K562 (cell line): ENCODE data around the gene ROR2. TPM values are rescaled to one million over a fixed set of nuclear protein-coding genes. Genes with fewer than 3 reads are reported as not detected.

Experiments
- ARID2 ChIP-seq: fragments of 450-650 bp; IDR thresholded peaks from 2 replicates; pipeline ENCODE4 v1.6.1; 2017; ENCODE audit warnings: antibody characterized with exemption, mild to moderate bottlenecking
- ASH1L ChIP-seq: fragments of 450-650 bp; IDR thresholded peaks from 2 replicates; pipeline ENCODE4 v1.6.1; 2018; ENCODE audit warnings: borderline replicate concordance, mild to moderate bottlenecking, low read depth; ENCODE audit not compliant: partially characterized antibody
- CGGBP1 ChIP-seq: fragments of 250-450 bp; sonication (Bioruptor Pico); IDR thresholded peaks from 2 replicates; pipeline ENCODE4 v1.9.0; 2021; ENCODE audit warnings: mild to moderate bottlenecking
- DPF2 ChIP-seq: fragments of 450-650 bp; IDR thresholded peaks from 2 replicates; pipeline ENCODE4 v1.6.1; 2016
- GATAD2A ChIP-seq: fragments of 450-650 bp; IDR thresholded peaks from 2 replicates; pipeline ENCODE4 v1.6.1; 2017
- HLTF ChIP-seq: fragments of 450-650 bp; IDR thresholded peaks from 2 replicates; pipeline ENCODE4 v1.6.1; 2016
- KHSRP ChIP-seq: fragments of 450-650 bp; IDR thresholded peaks from 2 replicates; pipeline ENCODE4 v1.6.1; 2017
- MEF2A ChIP-seq: IDR thresholded peaks from 2 replicates; pipeline ENCODE4 v1.6.1; 2011; ENCODE audit warnings: low read depth, mild to moderate bottlenecking, low read length, moderate library complexity; ENCODE audit not compliant: control insufficient read depth
- MTA1 ChIP-seq: fragments of 450-650 bp; IDR thresholded peaks from 2 replicates; pipeline ENCODE4 v1.6.1; 2017; ENCODE audit warnings: borderline replicate concordance
- NR3C1 ChIP-seq: sonication (generic); formaldehyde crosslinking; IDR thresholded peaks from 2 replicates; pipeline ENCODE4 v1.8.1; 2022; ENCODE audit warnings: missing genetic modification reagents
- POLR2B ChIP-seq: fragments of 450-650 bp; IDR thresholded peaks from 2 replicates; pipeline ENCODE4 v1.6.1; 2018; ENCODE audit warnings: low read depth; ENCODE audit not compliant: partially characterized antibody
- POU5F1 ChIP-seq: fragments of 150-350 bp; IDR thresholded peaks from 2 replicates; pipeline ENCODE4 v1.6.1; 2014; ENCODE audit warnings: borderline replicate concordance, low read length, low read depth, mild to moderate bottlenecking; ENCODE audit not compliant: partially characterized antibody
- XRCC4 ChIP-seq: IDR thresholded peaks from one replicate; pipeline ENCODE4 v1.6.1; 2011; ENCODE audit not compliant: insufficient read depth, insufficient read length; ENCODE audit errors: extremely low read depth
- ZNF263 ChIP-seq: sonication (generic); formaldehyde crosslinking; IDR thresholded peaks from 2 replicates; pipeline ENCODE4 v1.8.0; 2022; ENCODE audit warnings: mild to moderate bottlenecking, missing genetic modification reagents, borderline replicate concordance
- polyA plus RNA-seq, 8 experiments: library from polyadenylated mRNA; depleted of rRNA in 4 of 8; stranded (reverse) in 5 of 8; unstranded in 3 of 8; fragments of >200 nt; fragmentation: Nextera tagmentation in 2 of 8; fragmentation: Illumina TruSeq in 1 of 8; extraction: Ambion mirVana in 2 of 8; extraction: Trizol in 1 of 8; gene quantifications; 2 replicates each; pipeline versions ENCODE4 v1.2.1 to v1.2.3, GENCODE V29; 2011 to 2014; ENCODE audit warnings: inconsistent platforms in 1 of 8, missing spikeins in 1 of 8
- total RNA-seq, 7 experiments: library from RNA; depleted of rRNA in 6 of 7; stranded (reverse); fragments of >200 nt in 6 of 7; fragmentation: Illumina TruSeq in 2 of 7; extraction: Trizol in 2 of 7; gene quantifications; 2 replicates each; pipeline versions ENCODE4 v1.2.1 to v1.2.3, GENCODE V29; 2011 to 2021; ENCODE audit warnings: low replicate concordance in 1 of 7
- TF ChIP-seq, protein P1 (sequence below), 2 experiments: fragments of 450-650 bp; formaldehyde crosslinking in 1 of 2; IDR thresholded peaks; 2 replicates each; pipeline versions ENCODE4 v1.4.0 to v1.6.1; 2014 to 2020; ENCODE audit warnings: mild to moderate bottlenecking in 2 of 2, borderline replicate concordance in 1 of 2, low read depth in 1 of 2
- TF ChIP-seq, protein P2 (sequence below), 2 experiments: fragments of 450-650 bp in 1 of 2; sonication (generic) in 1 of 2; formaldehyde crosslinking in 1 of 2; IDR thresholded peaks in 1 of 2; conservative IDR thresholded peaks in 1 of 2; 2 replicates each; pipeline versions ENCODE4 v1.6.1 to v1.8.1; 2016 to 2023; ENCODE audit warnings: mild to moderate bottlenecking in 2 of 2, moderate library complexity in 2 of 2, inconsistent platforms in 1 of 2, missing genetic modification reagents in 1 of 2

The ROR2 gene
- total and polyA plus RNA-seq, 9 of the 15 experiments (the other 6 are each of a cell fraction or from before 2014, with no cell fraction given) = 5.6 to 33.8 (median 15.3) TPM

- TF ChIP-seq GATAD2A = no peak
- no peak for TF ChIP-seq CGGBP1 (CRISPR knock-in tag)
- peak; percentile 58 for TF ChIP-seq ASH1L
- TF ChIP-seq POU5F1 = no peak
- TF ChIP-seq POLR2B = peak; percentile 35
- TF ChIP-seq ARID2 = peak; percentile 50; the same call in 1 of the 2 replicates
- TF ChIP-seq HLTF = peak; percentile 88
- TF ChIP-seq DPF2 = peak; percentile 62; the same call in 1 of the 2 replicates
- TF ChIP-seq, protein P1, sequence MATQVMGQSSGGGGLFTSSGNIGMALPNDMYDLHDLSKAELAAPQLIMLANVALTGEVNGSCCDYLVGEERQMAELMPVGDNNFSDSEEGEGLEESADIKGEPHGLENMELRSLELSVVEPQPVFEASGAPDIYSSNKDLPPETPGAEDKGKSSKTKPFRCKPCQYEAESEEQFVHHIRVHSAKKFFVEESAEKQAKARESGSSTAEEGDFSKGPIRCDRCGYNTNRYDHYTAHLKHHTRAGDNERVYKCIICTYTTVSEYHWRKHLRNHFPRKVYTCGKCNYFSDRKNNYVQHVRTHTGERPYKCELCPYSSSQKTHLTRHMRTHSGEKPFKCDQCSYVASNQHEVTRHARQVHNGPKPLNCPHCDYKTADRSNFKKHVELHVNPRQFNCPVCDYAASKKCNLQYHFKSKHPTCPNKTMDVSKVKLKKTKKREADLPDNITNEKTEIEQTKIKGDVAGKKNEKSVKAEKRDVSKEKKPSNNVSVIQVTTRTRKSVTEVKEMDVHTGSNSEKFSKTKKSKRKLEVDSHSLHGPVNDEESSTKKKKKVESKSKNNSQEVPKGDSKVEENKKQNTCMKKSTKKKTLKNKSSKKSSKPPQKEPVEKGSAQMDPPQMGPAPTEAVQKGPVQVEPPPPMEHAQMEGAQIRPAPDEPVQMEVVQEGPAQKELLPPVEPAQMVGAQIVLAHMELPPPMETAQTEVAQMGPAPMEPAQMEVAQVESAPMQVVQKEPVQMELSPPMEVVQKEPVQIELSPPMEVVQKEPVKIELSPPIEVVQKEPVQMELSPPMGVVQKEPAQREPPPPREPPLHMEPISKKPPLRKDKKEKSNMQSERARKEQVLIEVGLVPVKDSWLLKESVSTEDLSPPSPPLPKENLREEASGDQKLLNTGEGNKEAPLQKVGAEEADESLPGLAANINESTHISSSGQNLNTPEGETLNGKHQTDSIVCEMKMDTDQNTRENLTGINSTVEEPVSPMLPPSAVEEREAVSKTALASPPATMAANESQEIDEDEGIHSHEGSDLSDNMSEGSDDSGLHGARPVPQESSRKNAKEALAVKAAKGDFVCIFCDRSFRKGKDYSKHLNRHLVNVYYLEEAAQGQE (IDR thresholded peaks at IDR 0.05; ENCODE audit: borderline replicate concordance) = no peak
- TF ChIP-seq, protein P1 (CRISPR knock-in tag; IDR thresholded peaks at IDR 0.05; ENCODE audit: low read depth) = 0 out of 2 replicates have a peak, but pooled peaks have one; percentile 47
- no peak for TF ChIP-seq XRCC4
- TF ChIP-seq MEF2A = no peak
- TF ChIP-seq ZNF263 (CRISPR knock-in tag) = no peak
- TF ChIP-seq NR3C1 = no peak
- TF ChIP-seq, protein P2, sequence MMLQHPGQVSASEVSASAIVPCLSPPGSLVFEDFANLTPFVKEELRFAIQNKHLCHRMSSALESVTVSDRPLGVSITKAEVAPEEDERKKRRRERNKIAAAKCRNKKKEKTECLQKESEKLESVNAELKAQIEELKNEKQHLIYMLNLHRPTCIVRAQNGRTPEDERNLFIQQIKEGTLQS (IDR thresholded peaks at IDR 0.05) = no peak
- TF ChIP-seq, protein P2 (CRISPR knock-in tag; conservative IDR thresholded peaks at IDR 0.05) = no peak
- 0 out of 2 replicates have a peak, but pooled peaks have one; percentile 9 for TF ChIP-seq KHSRP
- TF ChIP-seq MTA1 = 0 out of 2 replicates have a peak, but pooled peaks have one; percentile 48
Observed at GRCh38 chr9:91905237-91905650, 44.8 kb downstream of the ROR2 start (continued).
